Right lung (tissue), 5 donors: ENCODE data around the gene RAB11FIP3. TPM values are rescaled to one million over a fixed set of nuclear protein-coding genes. Genes with fewer than 3 reads are reported as not detected.
"Not testable (repeated sequence)": the region's sequence is repeated elsewhere in the genome, so short reads cannot be mapped to it uniquely, and the experiment has no call there.

Source experiments
- DNase-seq, 2 donors: peaks; one replicate each; pipeline ENCODE4 v3.0.0-alpha.2; 2013
- polyA plus RNA-seq, 5 donors: library from polyadenylated mRNA; unstranded; fragments of 120-200 nt; gene quantifications; one replicate each; pipeline versions ENCODE4 v1.2.1 to v1.2.3, GENCODE V29; 2013; ENCODE audit warnings: inconsistent platforms in 1 of 5, low replicate concordance in 1 of 5; ENCODE audit not compliant: insufficient read length in 5 of 5, insufficient read depth in 1 of 5

The RAB11FIP3 gene
- polyA plus RNA-seq, 5 donors, result 42.7 to 56.7 (median 51.9) TPM

- no peak for DNase-seq
These were observed 65.3 kb downstream of the RAB11FIP3 start for GRCh38 chr16:490768-491167.

- no peak for DNase-seq
These were observed 65.9 kb downstream of the RAB11FIP3 start for GRCh38 chr16:491220-491919.

- no peak for DNase-seq
These were observed 66.9 kb downstream of the RAB11FIP3 start for GRCh38 chr16:492211-492875.

- DNase-seq, result not testable (repeated sequence)
These were observed 69.2 kb downstream of the RAB11FIP3 start for GRCh38 chr16:494676-495075.

- no peak for DNase-seq
These were observed 69.8 kb downstream of the RAB11FIP3 start for GRCh38 chr16:495127-495748.

GRCh38 chr16:496097-496886 is 70.8 kb downstream of the RAB11FIP3 start:
- no peak for DNase-seq

GRCh38 chr16:497258-497657 is 71.8 kb downstream of the RAB11FIP3 start:
- DNase-seq, result no peak

GRCh38 chr16:499924-500323 is 74.5 kb downstream of the RAB11FIP3 start:
- DNase-seq, result no peak

- no peak for DNase-seq
These were observed 75.3 kb downstream of the RAB11FIP3 start for GRCh38 chr16:500709-501108.

- DNase-seq, result no peak
These were observed 76.9 kb downstream of the RAB11FIP3 start for GRCh38 chr16:502179-502943.

GRCh38 chr16:503150-504071 is 78.0 kb downstream of the RAB11FIP3 start:
- no peak for DNase-seq

GRCh38 chr16:505479-506245 is 80.2 kb downstream of the RAB11FIP3 start:
- DNase-seq, result no peak

GRCh38 chr16:506246-506546 is 80.7 kb downstream of the RAB11FIP3 start:
- no peak for DNase-seq

- DNase-seq, result not testable (repeated sequence)
These were observed 82.1 kb downstream of the RAB11FIP3 start for GRCh38 chr16:507527-507926.

GRCh38 chr16:507996-508395 is 82.5 kb downstream of the RAB11FIP3 start:
- no peak for DNase-seq

- DNase-seq, result no peak
These were observed 83.7 kb downstream of the RAB11FIP3 start for GRCh38 chr16:508884-509736.

GRCh38 chr16:510066-510825 is 84.8 kb downstream of the RAB11FIP3 start:
- DNase-seq, result no peak

GRCh38 chr16:512802-513201 is 87.4 kb downstream of the RAB11FIP3 start:
- DNase-seq, result no peak
